Astrocyte (in vitro differentiated cells and primary cell): Measurements from ENCODE around the gene KCNMA1.

Experiments
- EZH2 ChIP-seq: IDR thresholded peaks from 2 replicates; pipeline ENCODE4 v1.6.1; 2012; ENCODE audit warnings: mild to moderate bottlenecking, low read length, inconsistent platforms; ENCODE audit not compliant: insufficient read depth
- TF ChIP-seq, protein P1 (sequence below): IDR thresholded peaks from 2 replicates; pipeline ENCODE4 v1.5.1; 2011; ENCODE audit warnings: low read depth, mild to moderate bottlenecking, inconsistent platforms, low read length, moderate library complexity; ENCODE audit not compliant: insufficient read depth

DNA sequence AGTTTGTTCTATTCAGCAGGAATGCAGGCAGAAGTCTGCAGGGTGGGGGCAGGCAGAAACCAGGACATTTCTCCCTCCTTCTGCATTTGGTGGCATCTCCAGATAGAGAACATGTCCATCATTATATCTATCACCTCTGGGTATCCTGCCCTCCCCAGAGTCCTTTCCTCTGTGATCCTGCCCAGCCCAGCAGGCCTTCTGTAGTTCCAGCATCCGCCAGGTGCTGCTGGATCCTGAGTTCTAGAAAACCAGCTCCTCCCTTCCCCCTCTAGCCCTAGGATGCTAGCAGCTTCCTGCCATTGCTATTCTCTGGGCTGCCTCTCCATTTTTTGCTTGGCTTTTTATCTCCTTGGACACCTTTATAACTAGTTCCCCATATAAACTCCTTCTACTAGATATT lies 180.3 kb downstream of the KCNMA1 start:
- TF ChIP-seq, protein P1, sequence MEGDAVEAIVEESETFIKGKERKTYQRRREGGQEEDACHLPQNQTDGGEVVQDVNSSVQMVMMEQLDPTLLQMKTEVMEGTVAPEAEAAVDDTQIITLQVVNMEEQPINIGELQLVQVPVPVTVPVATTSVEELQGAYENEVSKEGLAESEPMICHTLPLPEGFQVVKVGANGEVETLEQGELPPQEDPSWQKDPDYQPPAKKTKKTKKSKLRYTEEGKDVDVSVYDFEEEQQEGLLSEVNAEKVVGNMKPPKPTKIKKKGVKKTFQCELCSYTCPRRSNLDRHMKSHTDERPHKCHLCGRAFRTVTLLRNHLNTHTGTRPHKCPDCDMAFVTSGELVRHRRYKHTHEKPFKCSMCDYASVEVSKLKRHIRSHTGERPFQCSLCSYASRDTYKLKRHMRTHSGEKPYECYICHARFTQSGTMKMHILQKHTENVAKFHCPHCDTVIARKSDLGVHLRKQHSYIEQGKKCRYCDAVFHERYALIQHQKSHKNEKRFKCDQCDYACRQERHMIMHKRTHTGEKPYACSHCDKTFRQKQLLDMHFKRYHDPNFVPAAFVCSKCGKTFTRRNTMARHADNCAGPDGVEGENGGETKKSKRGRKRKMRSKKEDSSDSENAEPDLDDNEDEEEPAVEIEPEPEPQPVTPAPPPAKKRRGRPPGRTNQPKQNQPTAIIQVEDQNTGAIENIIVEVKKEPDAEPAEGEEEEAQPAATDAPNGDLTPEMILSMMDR = no peak
- TF ChIP-seq EZH2 = no peak
